GM12873 (cell line): ENCODE measurements around the gene MOSPD3.

Source experiments
- TF ChIP-seq, protein P1 (sequence below): IDR thresholded peaks from 2 replicates; pipeline ENCODE4 v1.5.1; 2012; ENCODE audit warnings: low read depth, mild to moderate bottlenecking, moderate library complexity, low read length, control low read depth; ENCODE audit not compliant: insufficient read depth; ENCODE audit errors: missing control alignments

MOSPD3 gene

GRCh38 chr7:100612730-100613390, 520 bp downstream of the MOSPD3 start:
- TF ChIP-seq, protein P1, sequence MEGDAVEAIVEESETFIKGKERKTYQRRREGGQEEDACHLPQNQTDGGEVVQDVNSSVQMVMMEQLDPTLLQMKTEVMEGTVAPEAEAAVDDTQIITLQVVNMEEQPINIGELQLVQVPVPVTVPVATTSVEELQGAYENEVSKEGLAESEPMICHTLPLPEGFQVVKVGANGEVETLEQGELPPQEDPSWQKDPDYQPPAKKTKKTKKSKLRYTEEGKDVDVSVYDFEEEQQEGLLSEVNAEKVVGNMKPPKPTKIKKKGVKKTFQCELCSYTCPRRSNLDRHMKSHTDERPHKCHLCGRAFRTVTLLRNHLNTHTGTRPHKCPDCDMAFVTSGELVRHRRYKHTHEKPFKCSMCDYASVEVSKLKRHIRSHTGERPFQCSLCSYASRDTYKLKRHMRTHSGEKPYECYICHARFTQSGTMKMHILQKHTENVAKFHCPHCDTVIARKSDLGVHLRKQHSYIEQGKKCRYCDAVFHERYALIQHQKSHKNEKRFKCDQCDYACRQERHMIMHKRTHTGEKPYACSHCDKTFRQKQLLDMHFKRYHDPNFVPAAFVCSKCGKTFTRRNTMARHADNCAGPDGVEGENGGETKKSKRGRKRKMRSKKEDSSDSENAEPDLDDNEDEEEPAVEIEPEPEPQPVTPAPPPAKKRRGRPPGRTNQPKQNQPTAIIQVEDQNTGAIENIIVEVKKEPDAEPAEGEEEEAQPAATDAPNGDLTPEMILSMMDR: peak; percentile 23

DNA sequence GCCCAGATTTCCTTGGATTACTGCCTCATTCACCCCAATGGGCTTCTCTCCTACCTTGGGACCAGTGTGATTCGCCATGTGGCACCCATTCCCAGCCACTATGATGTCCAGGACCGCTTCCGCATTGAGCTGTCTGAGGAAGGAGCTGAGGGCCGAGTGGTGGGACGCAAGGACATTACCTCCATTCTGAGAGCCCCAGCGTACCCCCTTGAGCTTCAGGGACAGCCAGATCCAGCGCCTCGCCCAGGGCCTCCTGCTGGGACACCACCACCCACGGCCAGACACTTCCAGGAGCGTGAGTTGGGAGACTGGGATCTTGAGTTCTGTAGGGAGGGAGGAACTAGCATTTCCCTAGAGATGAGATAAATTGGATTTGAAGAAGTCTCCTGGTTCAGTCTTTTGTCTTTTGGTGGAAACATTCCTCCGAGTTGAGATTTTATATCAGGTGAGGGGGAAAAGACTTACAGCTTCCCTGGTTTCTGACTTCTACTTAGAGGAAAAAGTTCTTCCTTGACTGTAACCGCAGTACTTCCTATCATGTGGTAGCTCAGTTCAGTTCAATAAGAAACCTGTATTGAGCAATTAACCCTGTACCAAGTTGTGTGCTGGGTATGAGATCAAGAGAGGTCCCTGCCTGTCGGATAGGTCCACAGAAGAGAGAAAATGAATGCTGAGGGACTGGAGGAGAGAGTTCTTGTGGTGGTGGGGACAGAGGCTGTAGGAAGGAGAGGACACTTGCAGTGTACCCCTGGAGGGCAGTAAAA, 1.3 kb downstream of the MOSPD3 start:
- TF ChIP-seq, protein P1: no peak

DNA sequence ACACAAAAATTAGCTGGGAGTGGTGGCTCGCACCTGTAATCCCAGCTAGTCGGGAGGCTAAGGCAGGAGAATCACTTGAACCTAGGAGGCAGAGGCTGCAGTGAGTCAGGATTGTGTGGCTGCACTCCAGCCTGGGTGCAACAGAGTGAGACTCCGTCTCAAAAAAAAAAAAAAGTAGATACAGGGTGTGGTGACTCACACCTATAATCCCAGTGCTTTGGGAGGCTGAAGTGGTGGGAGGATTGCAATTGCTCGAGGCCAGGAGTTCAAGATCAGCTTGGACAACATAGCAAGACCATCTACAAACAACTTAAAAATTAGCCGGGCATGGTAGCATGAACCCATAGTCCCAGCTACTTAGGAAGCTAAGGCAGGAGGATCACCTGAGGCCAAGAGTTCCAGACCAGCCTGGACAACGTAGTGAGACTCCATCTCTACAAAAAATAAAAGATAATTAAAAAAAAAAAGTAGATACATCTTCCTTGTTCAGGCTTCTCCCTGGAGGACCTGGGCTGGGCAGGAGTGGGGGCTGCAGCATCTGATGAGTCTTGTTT, 2.0 kb downstream of the MOSPD3 start:
- TF ChIP-seq, protein P1: no peak

- TF ChIP-seq, protein P1: no peak
Observed at GRCh38 chr7:100620239-100620638, 7.9 kb downstream of the MOSPD3 start.

GRCh38 chr7:100620804-100621203, 8.5 kb downstream of the MOSPD3 start:
- TF ChIP-seq, protein P1: no peak

DNA sequence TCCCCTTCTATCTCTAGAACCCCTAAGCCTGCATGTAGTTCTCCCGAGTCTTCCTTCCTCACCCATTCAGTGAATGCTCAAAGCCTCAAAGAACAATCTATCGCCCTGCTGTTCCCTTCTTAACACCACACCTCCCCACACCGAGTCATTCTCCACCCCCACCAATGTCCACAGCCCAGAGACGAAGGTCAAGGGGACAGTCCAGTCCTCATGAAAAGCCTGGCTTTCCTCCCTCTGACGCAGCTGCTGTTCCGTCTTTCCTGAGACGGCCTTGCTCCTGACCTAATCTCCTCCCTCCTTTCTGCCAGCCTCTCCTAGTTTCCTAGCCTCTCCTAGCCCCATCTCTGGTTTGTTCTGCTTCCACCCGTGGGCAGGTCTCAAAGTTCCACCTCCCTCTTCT, 9.2 kb downstream of the MOSPD3 start:
- TF ChIP-seq, protein P1: no peak
